CD4-positive, alpha-beta T cell (primary cell): ENCODE measurements around the gene TANK. TPM values are rescaled to one million over a fixed set of nuclear protein-coding genes. Genes with fewer than 3 reads are reported as not detected.
A peak's percentile ranks its signal among the peaks of the same experiment; 100 is the strongest.

Source experiments
- ATAC-seq: fragments of 200-7000 bp; cut with Tn5 transposase; one replicate; pipeline ENCODE4 v1.10.0; 2022; ENCODE audit warnings: mild to moderate bottlenecking; ENCODE audit not compliant: poor library complexity
- CTCF ChIA-PET: fragments of 350-600 bp; sonication (Branson Sonifier 250); formaldehyde crosslinking; loops from one replicate; lab custom pipeline; 2021; ENCODE audit warnings: antibody characterized with exemption, inconsistent platforms; lab: Charles Lee
- POLR2A ChIA-PET: fragments of 350-600 bp; sonication (Branson Sonifier 250); formaldehyde crosslinking; loops from one replicate; lab custom pipeline; 2021; ENCODE audit warnings: antibody characterized with exemption, inconsistent platforms; lab: Charles Lee
- DNase-seq, 14 experiments: peaks; one replicate each; pipeline ENCODE4 v3.0.0-alpha.2; 2013 to 2020; ENCODE audit warnings: mixed read lengths in 2 of 14
- H3K27ac ChIP-seq, 2 donors: one replicate each; pipeline versions ENCODE4 v1.5.1 to v1.7.0; 2013; ENCODE audit warnings: low read length in 2 of 2, low read depth in 1 of 2, mild to moderate bottlenecking in 1 of 2
- H3K27me3 ChIP-seq, 2 experiments: 1 replicate in 1 of 2; 2 replicates in 1 of 2; pipeline versions ENCODE4 v1.6.1 to v1.7.0; 2013; ENCODE audit warnings: low read length in 2 of 2, control low read depth in 1 of 2, mild to moderate bottlenecking in 1 of 2, moderate library complexity in 1 of 2; ENCODE audit not compliant: insufficient read depth in 2 of 2, control insufficient read depth in 1 of 2
- H3K36me3 ChIP-seq: one replicate; pipeline ENCODE4 v1.6.1; 2013; ENCODE audit warnings: low read length, control low read depth; ENCODE audit not compliant: insufficient read depth
- H3K4me1 ChIP-seq: one replicate; pipeline ENCODE4 v1.6.1; 2013; ENCODE audit warnings: low read length, control low read depth; ENCODE audit not compliant: insufficient read depth
- H3K4me3 ChIP-seq: one replicate; pipeline ENCODE4 v1.5.1; 2013; ENCODE audit warnings: mild to moderate bottlenecking, low read length, moderate library complexity
- H3K9me3 ChIP-seq, 2 experiments: 1 replicate in 1 of 2; 2 replicates in 1 of 2; pipeline versions ENCODE4 v1.6.1 to v1.7.0; 2013; ENCODE audit warnings: low read length in 2 of 2, mild to moderate bottlenecking in 2 of 2, control low read depth in 1 of 2, moderate library complexity in 1 of 2; ENCODE audit not compliant: control insufficient read depth in 1 of 2, insufficient read depth in 1 of 2
- H3K27ac Mint-ChIP-seq: one replicate; pipeline ENCODE4 v1.8.0; 2020; ENCODE audit warnings: mixed read lengths
- H3K27me3 Mint-ChIP-seq: one replicate; pipeline ENCODE4 v1.8.0; 2021; ENCODE audit warnings: mixed read lengths
- H3K36me3 Mint-ChIP-seq: one replicate; pipeline ENCODE4 v1.8.0; 2021; ENCODE audit warnings: low read depth, mixed read lengths
- H3K4me1 Mint-ChIP-seq: one replicate; pipeline ENCODE4 v1.8.0; 2021; ENCODE audit warnings: low read depth, mixed read lengths
- H3K4me3 Mint-ChIP-seq: one replicate; pipeline ENCODE4 v1.8.0; 2020; ENCODE audit warnings: mild to moderate bottlenecking, mixed read lengths
- H3K9me3 Mint-ChIP-seq: one replicate; pipeline ENCODE4 v1.8.0; 2020; ENCODE audit warnings: mixed read lengths
- intact Hi-C, 2 experiments: fragments of 100-400 bp; cut with DNase I in 1 of 2; cut with micrococcal nuclease in 1 of 2; formaldehyde crosslinking; loops; one replicate each; pipeline versions ENCODE4 v1.15.1 to v1.9.0; 2023 to 2025; cut with DNase I, micrococcal nuclease
- total RNA-seq, 174 experiments: library from RNA in 2 of 174; stranded (reverse) in 2 of 174; gene quantifications; one replicate each; pipeline ENCODE4 v1.2.3 and lab custom pipeline; 2021 to 2026
- TF ChIP-seq, protein P1 (sequence below): fragments of 200-600 bp; IDR thresholded peaks from one replicate; pipeline ENCODE4 v1.8.0; 2022; ENCODE audit warnings: antibody characterized with exemption, mild to moderate bottlenecking

The TANK gene
- total RNA-seq, 2 experiments from 2014 or later: 66.3 to 71.7 TPM

DNA sequence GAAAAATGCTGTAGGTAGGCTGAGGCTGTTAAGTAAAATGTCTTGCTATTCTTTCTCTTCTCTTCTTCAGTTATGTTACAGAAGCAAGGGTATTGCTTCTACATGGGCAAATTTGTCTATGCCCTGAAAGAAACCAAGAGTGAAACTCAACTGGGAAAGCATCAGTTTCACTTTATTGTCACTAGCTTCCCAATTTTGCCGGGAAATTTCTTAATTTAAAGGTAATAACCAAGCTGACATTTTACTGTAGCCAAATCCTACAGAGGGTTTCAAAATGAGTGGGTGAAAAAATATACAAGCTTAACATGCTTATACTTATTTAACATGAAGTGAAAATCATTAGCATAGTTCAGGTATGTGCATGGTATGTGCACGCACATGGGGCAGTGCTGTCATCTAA, 3.2 kb downstream of the TANK start:
- no peaks in the 10 kb centered on the region for H3K27me3 ChIP-seq
- H3K9me3 ChIP-seq: no peaks in the 10 kb centered on the region
- POLR2A ChIA-PET: no interaction called here
- H3K27ac Mint-ChIP-seq: peak overlapping the region; percentile 65
- CTCF ChIA-PET: no interaction called here
- ATAC-seq (no peak), DNase-seq (peak in 1 of 14 experiments; percentile 28)
- H3K4me3 ChIP-seq: peak overlapping the region; percentile 25
- intact Hi-C loops: loop anchor here (5.0 kb wide), 3 partner anchors 79 to 1451 kb away; partner anchors contain the start of genes MARCHF7 (in 1 of the 2) and PSMD14 (in 1 of the 2)
- H3K4me3 Mint-ChIP-seq: peak overlapping the region; percentile 72
- peak overlapping the region in 1 of 2 donors; percentile 30 for H3K27ac ChIP-seq
- TF ChIP-seq, protein P1, sequence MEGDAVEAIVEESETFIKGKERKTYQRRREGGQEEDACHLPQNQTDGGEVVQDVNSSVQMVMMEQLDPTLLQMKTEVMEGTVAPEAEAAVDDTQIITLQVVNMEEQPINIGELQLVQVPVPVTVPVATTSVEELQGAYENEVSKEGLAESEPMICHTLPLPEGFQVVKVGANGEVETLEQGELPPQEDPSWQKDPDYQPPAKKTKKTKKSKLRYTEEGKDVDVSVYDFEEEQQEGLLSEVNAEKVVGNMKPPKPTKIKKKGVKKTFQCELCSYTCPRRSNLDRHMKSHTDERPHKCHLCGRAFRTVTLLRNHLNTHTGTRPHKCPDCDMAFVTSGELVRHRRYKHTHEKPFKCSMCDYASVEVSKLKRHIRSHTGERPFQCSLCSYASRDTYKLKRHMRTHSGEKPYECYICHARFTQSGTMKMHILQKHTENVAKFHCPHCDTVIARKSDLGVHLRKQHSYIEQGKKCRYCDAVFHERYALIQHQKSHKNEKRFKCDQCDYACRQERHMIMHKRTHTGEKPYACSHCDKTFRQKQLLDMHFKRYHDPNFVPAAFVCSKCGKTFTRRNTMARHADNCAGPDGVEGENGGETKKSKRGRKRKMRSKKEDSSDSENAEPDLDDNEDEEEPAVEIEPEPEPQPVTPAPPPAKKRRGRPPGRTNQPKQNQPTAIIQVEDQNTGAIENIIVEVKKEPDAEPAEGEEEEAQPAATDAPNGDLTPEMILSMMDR: no peak
- no peaks in the 10 kb centered on the region for H3K27me3 Mint-ChIP-seq
- H3K36me3 ChIP-seq: peaks cover 21% of the 10 kb centered on the region
- peaks cover 86% of the 10 kb centered on the region for H3K4me1 Mint-ChIP-seq
- peaks cover 26% of the 10 kb centered on the region for H3K4me1 ChIP-seq
- peaks cover 45% of the 10 kb centered on the region for H3K36me3 Mint-ChIP-seq
- no peaks in the 10 kb centered on the region for H3K9me3 Mint-ChIP-seq

DNA sequence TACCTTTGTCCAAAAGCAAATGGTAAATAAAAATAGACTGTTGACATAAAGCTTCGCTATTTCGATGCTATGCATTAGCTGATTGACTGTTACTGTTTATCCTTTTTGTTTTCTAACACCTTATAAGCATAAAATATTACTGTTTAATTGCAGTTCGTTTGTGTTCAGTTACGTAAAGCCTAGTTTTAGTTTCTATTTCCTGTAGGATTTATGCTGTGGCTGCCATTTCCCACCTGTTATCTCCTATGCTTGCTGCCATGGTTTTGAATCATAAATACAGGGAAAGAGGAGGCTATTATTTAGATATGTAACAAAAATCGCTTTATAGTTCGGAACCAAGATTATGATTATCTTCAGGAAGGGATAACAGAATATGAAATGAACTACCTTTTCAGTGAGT, 3.9 kb downstream of the TANK start:
- Mint-ChIP-seq H3K9me3 (no peaks in the 10 kb centered on the region), H3K36me3 (peaks cover 49% of the 10 kb centered on the region), H3K27ac (peak overlapping the region; percentile 65), H3K4me1 (peaks cover 86% of the 10 kb centered on the region), H3K4me3 (peak overlapping the region; percentile 72), H3K27me3 (no peaks in the 10 kb centered on the region)
- Histone ChIP-seq H3K4me1 (peaks cover 26% of the 10 kb centered on the region), H3K27ac (peak overlapping the region in 1 of 2 donors; percentile 4), H3K27me3 (no peaks in the 10 kb centered on the region), H3K36me3 (peaks cover 21% of the 10 kb centered on the region), H3K9me3 (no peaks in the 10 kb centered on the region), H3K4me3 (peak overlapping the region; percentile 25)
- peak in 1 of 14 experiments; percentile 46 for DNase-seq
- ChIA-PET POLR2A (no interaction called here), CTCF (no interaction called here)
- intact Hi-C loops: loop anchor here (5.0 kb wide), 3 partner anchors 78 to 1452 kb away; partner anchors contain the start of genes MARCHF7 (in 1 of the 2) and PSMD14 (in 1 of the 2)
- TF ChIP-seq, protein P1: no peak
- no peak for ATAC-seq

DNA sequence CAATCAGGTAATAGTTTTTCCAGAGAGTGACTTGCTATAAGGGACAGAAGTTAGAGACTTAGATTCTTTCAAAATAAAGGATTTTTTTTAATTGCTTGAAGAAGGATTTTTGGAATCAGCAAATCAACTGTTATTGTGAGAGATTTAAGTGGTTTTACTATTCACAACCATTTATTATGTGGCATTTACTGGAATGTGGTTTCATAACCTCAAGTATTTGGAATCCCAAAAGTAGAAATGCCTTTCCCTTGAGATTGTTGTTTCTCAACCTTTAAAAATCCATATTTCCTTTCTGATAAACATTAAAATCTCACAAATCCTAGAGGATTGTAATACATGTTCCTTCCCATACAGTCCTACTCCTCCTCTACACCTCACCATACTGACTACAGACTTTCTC, 5.0 kb downstream of the TANK start:
- H3K4me3 Mint-ChIP-seq: no peak overlapping the region
- TF ChIP-seq, protein P1: no peak
- peaks cover 23% of the 10 kb centered on the region for H3K4me1 ChIP-seq
- peaks cover 53% of the 10 kb centered on the region for H3K36me3 Mint-ChIP-seq
- no peaks in the 10 kb centered on the region for H3K9me3 ChIP-seq
- peaks cover 88% of the 10 kb centered on the region for H3K4me1 Mint-ChIP-seq
- peaks cover 21% of the 10 kb centered on the region for H3K36me3 ChIP-seq
- H3K4me3 ChIP-seq: no peak overlapping the region
- ATAC-seq: no peak
- intact Hi-C loops: no loop called here
- no peak overlapping the region for H3K27ac ChIP-seq
- no peak overlapping the region for H3K27ac Mint-ChIP-seq
- ChIA-PET POLR2A (interaction anchor here (0.5 to 1.1 kb wide), 2 partner anchors 29 to 76 kb away, joined by 3 to 4 read pairs; no protein-coding TSS in a partner anchor), CTCF (interaction anchor here (0.9 kb wide), 1 partner anchor 12 kb away, joined by 3 read pairs; no protein-coding TSS in a partner anchor)
- no peak for DNase-seq
- no peaks in the 10 kb centered on the region for H3K27me3 ChIP-seq
- no peaks in the 10 kb centered on the region for H3K9me3 Mint-ChIP-seq
- H3K27me3 Mint-ChIP-seq: no peaks in the 10 kb centered on the region
